Measurements from ENCODE around the gene SNCAIP. TPM values are rescaled to one million over a fixed set of nuclear protein-coding genes. Genes with fewer than 3 reads are reported as not detected.

Gene SNCAIP
- total and polyA plus RNA-seq, 9 of the 15 experiments (the other 6 are each of a cell fraction or from before 2014, with no cell fraction given), result 0.04 TPM; not detected in 8

DNA sequence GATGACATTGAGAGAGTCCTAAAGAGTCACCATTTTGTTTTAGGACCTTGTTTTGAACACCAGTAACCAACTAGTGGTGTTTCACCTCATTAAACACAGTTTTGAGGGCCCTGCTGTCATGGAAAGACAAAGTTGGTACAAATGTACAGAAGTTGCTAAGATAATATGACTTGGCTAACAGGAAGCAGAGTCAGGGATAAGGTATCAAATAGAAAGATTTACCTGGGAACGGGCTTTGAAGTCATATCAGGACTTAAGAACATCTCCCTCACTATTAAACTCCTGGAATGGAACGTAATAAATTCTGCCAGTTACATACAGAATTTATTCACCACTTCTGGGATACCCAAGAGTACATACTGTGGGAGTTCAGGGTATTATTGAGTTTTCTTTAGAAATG, 115.6 kb downstream of the SNCAIP start:
- FAIRE-seq (no peak), ATAC-seq (no peak), DNase-seq (ENCODE audit: extremely low read depth in 1 of 4, low spot score in 3 of 4) (no peak)
- Histone ChIP-seq H3K9ac (ENCODE audit: insufficient read depth in 1 of 2, low read depth in 2 of 2, low read length in 2 of 2) (no peak overlapping the region), H3K27ac (ENCODE audit: extremely low read depth, low read depth, low read length) (no peak overlapping the region), H3K9me3 (replicated peaks; ENCODE audit: control insufficient read depth, insufficient read depth, low read depth, low read length) (no peaks in the 10 kb centered on the region), H3K4me3 (no peak overlapping the region), H3K4me1 (replicated peaks in 1 of 2; ENCODE audit: control insufficient read depth in 2 of 2, insufficient read depth in 2 of 2, low read length in 2 of 2) (no peaks in the 10 kb centered on the region), H3K4me2 (ENCODE audit: insufficient read depth, low read length) (no peak overlapping the region), H3K36me3 (ENCODE audit: control insufficient read depth, insufficient read depth, low read length) (no peaks in the 10 kb centered on the region), H2AFZ (ENCODE audit: low read depth, low read length) (no peak overlapping the region), H3K9me1 (ENCODE audit: control insufficient read depth, insufficient read depth, low read length) (no peaks in the 10 kb centered on the region), H3K79me2 (ENCODE audit: control insufficient read depth, insufficient read depth, low read length) (no peaks in the 10 kb centered on the region), H4K20me1 (replicated peaks; ENCODE audit: control insufficient read depth, insufficient read depth, low read length) (no peaks in the 10 kb centered on the region), H3K27me3 (ENCODE audit: control insufficient read depth in 2 of 2, insufficient read depth in 2 of 2, low read length in 2 of 2) (peaks cover 0 to 7% of the 10 kb centered on the region in 2 experiments; a peak in 1 of 5 replicates)
- no TSS peak for BruUV-seq (replicated peaks)
- in situ Hi-C loops (cut with MboI), result no loop called here
- 0% methylated on average over 2 of the region's 2 CpGs for WGBS (ENCODE audit: insufficient coverage, low coverage, missing lambda C conversion rate)
- no peak for TF ChIP-seq RBM15 (IDR thresholded peaks at IDR 0.05; ENCODE audit: insufficient read depth, low read length)
- no peak for TF ChIP-seq MXI1 (IDR thresholded peaks at IDR 0.05; ENCODE audit: low read depth, low read length)
- no peak for TF ChIP-seq ZNF589 (CRISPR knock-in tag; IDR thresholded peaks at IDR 0.05; ENCODE audit: low read depth)
- no peak for TF ChIP-seq NR3C1 (CRISPR knock-in tag; IDR thresholded peaks at IDR 0.05)
- TF ChIP-seq, protein P1, sequence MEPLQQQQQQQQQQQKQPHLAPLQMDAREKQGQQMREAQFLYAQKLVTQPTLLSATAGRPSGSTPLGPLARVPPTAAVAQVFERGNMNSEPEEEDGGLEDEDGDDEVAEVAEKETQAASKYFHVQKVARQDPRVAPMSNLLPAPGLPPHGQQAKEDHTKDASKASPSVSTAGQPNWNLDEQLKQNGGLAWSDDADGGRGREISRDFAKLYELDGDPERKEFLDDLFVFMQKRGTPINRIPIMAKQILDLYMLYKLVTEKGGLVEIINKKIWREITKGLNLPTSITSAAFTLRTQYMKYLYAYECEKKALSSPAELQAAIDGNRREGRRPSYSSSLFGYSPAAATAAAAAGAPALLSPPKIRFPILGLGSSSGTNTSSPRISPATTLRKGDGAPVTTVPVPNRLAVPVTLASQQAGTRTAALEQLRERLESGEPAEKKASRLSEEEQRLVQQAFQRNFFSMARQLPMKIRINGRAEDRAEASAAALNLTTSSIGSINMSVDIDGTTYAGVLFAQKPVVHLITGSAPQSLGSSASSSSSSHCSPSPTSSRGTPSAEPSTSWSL (CRISPR knock-in tag; IDR thresholded peaks at IDR 0.05; ENCODE audit: borderline replicate concordance), result no peak
- no peak for TF ChIP-seq TCF3 (CRISPR knock-in tag; IDR thresholded peaks at IDR 0.05)
- TF ChIP-seq ZKSCAN1 (IDR thresholded peaks at IDR 0.05; ENCODE audit: low read depth, low read length), result no peak
- TF ChIP-seq, protein P2, sequence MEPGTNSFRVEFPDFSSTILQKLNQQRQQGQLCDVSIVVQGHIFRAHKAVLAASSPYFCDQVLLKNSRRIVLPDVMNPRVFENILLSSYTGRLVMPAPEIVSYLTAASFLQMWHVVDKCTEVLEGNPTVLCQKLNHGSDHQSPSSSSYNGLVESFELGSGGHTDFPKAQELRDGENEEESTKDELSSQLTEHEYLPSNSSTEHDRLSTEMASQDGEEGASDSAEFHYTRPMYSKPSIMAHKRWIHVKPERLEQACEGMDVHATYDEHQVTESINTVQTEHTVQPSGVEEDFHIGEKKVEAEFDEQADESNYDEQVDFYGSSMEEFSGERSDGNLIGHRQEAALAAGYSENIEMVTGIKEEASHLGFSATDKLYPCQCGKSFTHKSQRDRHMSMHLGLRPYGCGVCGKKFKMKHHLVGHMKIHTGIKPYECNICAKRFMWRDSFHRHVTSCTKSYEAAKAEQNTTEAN (CRISPR knock-in tag; IDR thresholded peaks at IDR 0.05), result no peak
- no peak for TF ChIP-seq ZNF24 (IDR thresholded peaks at IDR 0.05)
- TF ChIP-seq PHF20 (IDR thresholded peaks at IDR 0.05; ENCODE audit: partially characterized antibody), result no peak
- POLR2A ChIA-PET, result no interaction called here
- intact Hi-C loops (cut with micrococcal nuclease), result no loop called here
- CTCF ChIA-PET (ENCODE audit: low intra/inter-chr PET ratio), result no interaction called here
